Esophagus muscularis mucosa (tissue), 3 donors: Measurements from ENCODE around the gene ASPDH.

Experiments
- POLR2A ChIP-seq: fragments of 450-650 bp; IDR thresholded peaks from one replicate; pipeline ENCODE4 v1.6.1; 2017; ENCODE audit warnings: antibody characterized with exemption, moderate library complexity, mild to moderate bottlenecking, low read depth
- TF ChIP-seq, protein P1 (sequence below), 3 experiments: fragments of 200-600 bp in 2 of 3; fragments of 450-650 bp in 1 of 3; sonication (generic) in 2 of 3; IDR thresholded peaks; one replicate each; pipeline ENCODE4 v1.5.1; 2017 to 2019; ENCODE audit warnings: antibody characterized with exemption in 3 of 3, mild to moderate bottlenecking in 2 of 3, moderate library complexity in 1 of 3

DNA sequence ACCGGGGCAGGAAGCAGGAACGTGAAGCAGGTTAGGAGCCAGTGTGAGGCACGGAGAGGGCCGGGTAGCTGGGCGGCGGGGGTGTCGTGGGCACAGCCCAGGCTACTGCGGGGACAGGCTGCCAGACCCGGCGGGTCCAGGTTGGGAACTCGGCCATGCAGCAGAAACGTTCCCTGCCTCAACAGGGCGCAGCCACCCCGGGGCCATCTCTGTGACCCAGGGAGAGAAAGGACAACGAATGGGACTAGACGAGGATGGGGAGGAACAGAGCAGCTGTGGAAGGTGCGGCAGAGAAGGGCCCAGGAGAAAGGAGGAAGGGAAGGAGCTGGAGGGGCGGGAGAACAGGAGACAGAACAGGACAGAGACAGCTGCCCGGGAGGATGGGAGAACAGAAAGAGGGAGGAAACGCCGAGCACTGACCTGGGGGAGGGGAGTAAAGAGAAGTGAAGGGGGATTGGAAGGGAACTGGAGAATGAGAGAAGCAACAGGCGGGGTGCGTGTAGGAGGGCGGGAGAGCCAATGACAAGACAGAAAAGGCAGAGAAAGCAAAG is 24.2 kb downstream of the ASPDH start:
- TF ChIP-seq POLR2A: no peak
- TF ChIP-seq, protein P1, sequence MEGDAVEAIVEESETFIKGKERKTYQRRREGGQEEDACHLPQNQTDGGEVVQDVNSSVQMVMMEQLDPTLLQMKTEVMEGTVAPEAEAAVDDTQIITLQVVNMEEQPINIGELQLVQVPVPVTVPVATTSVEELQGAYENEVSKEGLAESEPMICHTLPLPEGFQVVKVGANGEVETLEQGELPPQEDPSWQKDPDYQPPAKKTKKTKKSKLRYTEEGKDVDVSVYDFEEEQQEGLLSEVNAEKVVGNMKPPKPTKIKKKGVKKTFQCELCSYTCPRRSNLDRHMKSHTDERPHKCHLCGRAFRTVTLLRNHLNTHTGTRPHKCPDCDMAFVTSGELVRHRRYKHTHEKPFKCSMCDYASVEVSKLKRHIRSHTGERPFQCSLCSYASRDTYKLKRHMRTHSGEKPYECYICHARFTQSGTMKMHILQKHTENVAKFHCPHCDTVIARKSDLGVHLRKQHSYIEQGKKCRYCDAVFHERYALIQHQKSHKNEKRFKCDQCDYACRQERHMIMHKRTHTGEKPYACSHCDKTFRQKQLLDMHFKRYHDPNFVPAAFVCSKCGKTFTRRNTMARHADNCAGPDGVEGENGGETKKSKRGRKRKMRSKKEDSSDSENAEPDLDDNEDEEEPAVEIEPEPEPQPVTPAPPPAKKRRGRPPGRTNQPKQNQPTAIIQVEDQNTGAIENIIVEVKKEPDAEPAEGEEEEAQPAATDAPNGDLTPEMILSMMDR (IDR thresholded peaks at IDR 0.05): no peak
